ENCODE measurements around the gene ZSCAN5B.

GRCh38 chr19:56145698-56146097 is 51.9 kb downstream of the ZSCAN5B start:
- TF ChIP-seq, protein P1, sequence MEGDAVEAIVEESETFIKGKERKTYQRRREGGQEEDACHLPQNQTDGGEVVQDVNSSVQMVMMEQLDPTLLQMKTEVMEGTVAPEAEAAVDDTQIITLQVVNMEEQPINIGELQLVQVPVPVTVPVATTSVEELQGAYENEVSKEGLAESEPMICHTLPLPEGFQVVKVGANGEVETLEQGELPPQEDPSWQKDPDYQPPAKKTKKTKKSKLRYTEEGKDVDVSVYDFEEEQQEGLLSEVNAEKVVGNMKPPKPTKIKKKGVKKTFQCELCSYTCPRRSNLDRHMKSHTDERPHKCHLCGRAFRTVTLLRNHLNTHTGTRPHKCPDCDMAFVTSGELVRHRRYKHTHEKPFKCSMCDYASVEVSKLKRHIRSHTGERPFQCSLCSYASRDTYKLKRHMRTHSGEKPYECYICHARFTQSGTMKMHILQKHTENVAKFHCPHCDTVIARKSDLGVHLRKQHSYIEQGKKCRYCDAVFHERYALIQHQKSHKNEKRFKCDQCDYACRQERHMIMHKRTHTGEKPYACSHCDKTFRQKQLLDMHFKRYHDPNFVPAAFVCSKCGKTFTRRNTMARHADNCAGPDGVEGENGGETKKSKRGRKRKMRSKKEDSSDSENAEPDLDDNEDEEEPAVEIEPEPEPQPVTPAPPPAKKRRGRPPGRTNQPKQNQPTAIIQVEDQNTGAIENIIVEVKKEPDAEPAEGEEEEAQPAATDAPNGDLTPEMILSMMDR (IDR thresholded peaks at IDR 0.05; ENCODE audit: borderline replicate concordance, extremely low read depth, low read length, poor library complexity, severe bottlenecking), result no peak
- no peak for TF ChIP-seq EZH2 (IDR thresholded peaks at IDR 0.05; ENCODE audit: borderline replicate concordance, low read depth, low read length, severe bottlenecking)
